GM18867 (cell line): ENCODE measurements around the gene FBXW7.

Source experiments
- ATAC-seq: cut with Tn5 transposase; IDR thresholded peaks from one replicate; pipeline ENCODE4 v1.9.1; 2021; ENCODE audit warnings: mild to moderate bottlenecking, moderate library complexity; ENCODE audit not compliant: unreplicated experiment

The FBXW7 gene

GRCh38 chr4:152374606-152375285, 161.1 kb downstream of the FBXW7 start:
- ATAC-seq = peak; percentile 39

GRCh38 chr4:152374153-152374552, 161.7 kb downstream of the FBXW7 start:
- ATAC-seq = peak; percentile 54

- ATAC-seq = no peak
Observed at GRCh38 chr4:152372444-152372843, 163.4 kb downstream of the FBXW7 start.

- ATAC-seq = no peak
Observed at GRCh38 chr4:152369902-152370295, 166.0 kb downstream of the FBXW7 start.

- no peak for ATAC-seq
Observed at GRCh38 chr4:152369203-152369901, 166.5 kb downstream of the FBXW7 start.

GRCh38 chr4:152368001-152368400, 167.9 kb downstream of the FBXW7 start:
- ATAC-seq = no peak

- ATAC-seq = no peak
Observed at GRCh38 chr4:152364883-152365282, 171.0 kb downstream of the FBXW7 start.

- ATAC-seq = no peak
Observed at GRCh38 chr4:152364383-152364782, 171.5 kb downstream of the FBXW7 start.

- no peak for ATAC-seq
Observed at GRCh38 chr4:152363904-152364303, 172.0 kb downstream of the FBXW7 start.

GRCh38 chr4:152363086-152363485, 172.8 kb downstream of the FBXW7 start:
- ATAC-seq = no peak

GRCh38 chr4:152360045-152360410, 175.9 kb downstream of the FBXW7 start:
- peak; percentile 53 for ATAC-seq

GRCh38 chr4:152359208-152360044, 176.5 kb downstream of the FBXW7 start:
- peak; percentile 55 for ATAC-seq

GRCh38 chr4:152357206-152357605, 178.7 kb downstream of the FBXW7 start:
- ATAC-seq = no peak

GRCh38 chr4:152356428-152357034, 179.4 kb downstream of the FBXW7 start:
- ATAC-seq = no peak

GRCh38 chr4:152352622-152353116, 183.2 kb downstream of the FBXW7 start:
- no peak for ATAC-seq

GRCh38 chr4:152352215-152352614, 183.7 kb downstream of the FBXW7 start:
- ATAC-seq = no peak

- ATAC-seq = no peak
Observed at GRCh38 chr4:152351080-152351479, 184.8 kb downstream of the FBXW7 start.

- no peak for ATAC-seq
Observed at GRCh38 chr4:152348670-152349069, 187.2 kb downstream of the FBXW7 start.

- ATAC-seq = no peak
Observed at GRCh38 chr4:152346979-152347378, 188.9 kb downstream of the FBXW7 start.

GRCh38 chr4:152346526-152346925, 189.4 kb downstream of the FBXW7 start:
- ATAC-seq = no peak

- no peak for ATAC-seq
Observed at GRCh38 chr4:152344001-152344400, 191.9 kb downstream of the FBXW7 start.
